ENCODE results near the gene HENMT1.

Gene HENMT1

GRCh38 chr1:108609483-108610049, 51.3 kb downstream of the HENMT1 start:
- DNase-seq: no peak
- H3K4me1 ChIP-seq (ENCODE audit: control insufficient read depth, insufficient read depth, low read depth, low read length): peaks cover 2% of the 10 kb centered on the region
- no peak overlapping the region for H3K18ac ChIP-seq (ENCODE audit: low read depth in 1 of 2, low read length in 2 of 2)
- H2BK120ac ChIP-seq (ENCODE audit: low read depth, low read length): no peak overlapping the region
- H3K14ac ChIP-seq (ENCODE audit: low read length in 2 of 2): no peak overlapping the region
- H3K4me2 ChIP-seq (ENCODE audit: low read length, poor library complexity, severe bottlenecking): no peak overlapping the region
- H2AK5ac ChIP-seq (ENCODE audit: low read length, severe bottlenecking): no peak overlapping the region
- H2AFZ ChIP-seq (ENCODE audit: low read depth, low read length): no peak overlapping the region
- H3K9ac ChIP-seq (ENCODE audit: low read length): peak overlapping the region; percentile 50
- no peak overlapping the region for H2BK5ac ChIP-seq (ENCODE audit: low read depth, low read length, poor library complexity, severe bottlenecking)
- peaks cover 0 to 17% of the 10 kb centered on the region in 2 experiments for H3K36me3 ChIP-seq (ENCODE audit: control insufficient read depth in 1 of 2, insufficient read depth in 2 of 2, low read depth in 1 of 2, low read length in 2 of 2)
- H3K23ac ChIP-seq (ENCODE audit: low read length in 2 of 2): no peak overlapping the region
- no peak overlapping the region for H4K91ac ChIP-seq (ENCODE audit: low read length)
- H3K9me3 ChIP-seq (ENCODE audit: control insufficient read depth, low read length): no peaks in the 10 kb centered on the region
- 89% methylated on average over 9 of the region's 11 CpGs for WGBS
- no peaks in the 10 kb centered on the region for H3K79me1 ChIP-seq (replicated peaks; ENCODE audit: low read length, poor library complexity, severe bottlenecking)
- no peak overlapping the region for H3K4ac ChIP-seq (ENCODE audit: low read depth in 1 of 2, low read length in 2 of 2)
- peak overlapping the region in 1 of 2 experiments; percentile 40 for H3K4me3 ChIP-seq (ENCODE audit: insufficient read depth in 1 of 2, low read depth in 1 of 2, low read length in 2 of 2)
- no peaks in the 10 kb centered on the region for H3K27me3 ChIP-seq (ENCODE audit: control insufficient read depth in 1 of 2, insufficient read depth in 1 of 2, low read length in 2 of 2)
- no peak overlapping the region for H2BK12ac ChIP-seq (ENCODE audit: low read length in 2 of 2)
- H4K8ac ChIP-seq (ENCODE audit: low read length): no peak overlapping the region
- no peak overlapping the region for H2BK15ac ChIP-seq (ENCODE audit: low read depth, poor library complexity, severe bottlenecking)
- no peak overlapping the region for H3K27ac ChIP-seq (ENCODE audit: low read length, poor library complexity, severe bottlenecking)

- H3K9ac ChIP-seq (ENCODE audit: low read length): no peak overlapping the region
These were observed 54.4 kb downstream of the HENMT1 start for GRCh38 chr1:108606478-108606877.

GRCh38 chr1:108605633-108606032, 55.3 kb downstream of the HENMT1 start:
- no peak overlapping the region for H3K27ac ChIP-seq (ENCODE audit: low read length, poor library complexity, severe bottlenecking)
- H2AK5ac ChIP-seq (ENCODE audit: low read length, severe bottlenecking): no peak overlapping the region
- H2BK5ac ChIP-seq (ENCODE audit: low read depth, low read length, poor library complexity, severe bottlenecking): no peak overlapping the region
- no peak overlapping the region for H3K4me2 ChIP-seq (ENCODE audit: low read length, poor library complexity, severe bottlenecking)
- no peaks in the 10 kb centered on the region for H3K9me3 ChIP-seq (ENCODE audit: control insufficient read depth, low read length)
- H3K23ac ChIP-seq (ENCODE audit: low read length in 2 of 2): no peak overlapping the region
- H4K8ac ChIP-seq (ENCODE audit: low read length): no peak overlapping the region
- H3K4me1 ChIP-seq (ENCODE audit: control insufficient read depth, insufficient read depth, low read depth, low read length): peaks cover 2% of the 10 kb centered on the region
- H4K91ac ChIP-seq (ENCODE audit: low read length): no peak overlapping the region
- H3K4ac ChIP-seq (ENCODE audit: low read depth in 1 of 2, low read length in 2 of 2): no peak overlapping the region
- H2BK15ac ChIP-seq (ENCODE audit: low read depth, poor library complexity, severe bottlenecking): no peak overlapping the region
- no peak overlapping the region for H2BK12ac ChIP-seq (ENCODE audit: low read length in 2 of 2)
- DNase-seq: no peak
- no peaks in the 10 kb centered on the region for H3K27me3 ChIP-seq (ENCODE audit: control insufficient read depth in 1 of 2, insufficient read depth in 1 of 2, low read length in 2 of 2)
- H2BK120ac ChIP-seq (ENCODE audit: low read depth, low read length): no peak overlapping the region
- H3K14ac ChIP-seq (ENCODE audit: low read length in 2 of 2): no peak overlapping the region
- no peak overlapping the region for H3K9ac ChIP-seq (ENCODE audit: low read length)
- no peak overlapping the region for H3K18ac ChIP-seq (ENCODE audit: low read depth in 1 of 2, low read length in 2 of 2)
- H3K79me1 ChIP-seq (replicated peaks; ENCODE audit: low read length, poor library complexity, severe bottlenecking): no peaks in the 10 kb centered on the region
- H2AFZ ChIP-seq (ENCODE audit: low read depth, low read length): no peak overlapping the region
- H3K36me3 ChIP-seq (ENCODE audit: control insufficient read depth in 1 of 2, insufficient read depth in 2 of 2, low read depth in 1 of 2, low read length in 2 of 2): peaks cover 0 to 18% of the 10 kb centered on the region in 2 experiments
- no peak overlapping the region for H3K4me3 ChIP-seq (ENCODE audit: insufficient read depth in 1 of 2, low read depth in 1 of 2, low read length in 2 of 2)

More at GRCh38 chr1:108606478-108606877, 54.4 kb downstream of the HENMT1 start:
- no peak overlapping the region for H2AFZ ChIP-seq (ENCODE audit: low read depth, low read length)
- H2BK12ac ChIP-seq (ENCODE audit: low read length in 2 of 2): no peak overlapping the region
- H2BK120ac ChIP-seq (ENCODE audit: low read depth, low read length): no peak overlapping the region
- no peaks in the 10 kb centered on the region for H3K27me3 ChIP-seq (ENCODE audit: control insufficient read depth in 1 of 2, insufficient read depth in 1 of 2, low read length in 2 of 2)
- H3K4me3 ChIP-seq (ENCODE audit: insufficient read depth in 1 of 2, low read depth in 1 of 2, low read length in 2 of 2): no peak overlapping the region
- peaks cover 2% of the 10 kb centered on the region for H3K4me1 ChIP-seq (ENCODE audit: control insufficient read depth, insufficient read depth, low read depth, low read length)
- H3K9me3 ChIP-seq (ENCODE audit: control insufficient read depth, low read length): no peaks in the 10 kb centered on the region
- H3K27ac ChIP-seq (ENCODE audit: low read length, poor library complexity, severe bottlenecking): no peak overlapping the region
- H3K18ac ChIP-seq (ENCODE audit: low read depth in 1 of 2, low read length in 2 of 2): no peak overlapping the region
- no peak overlapping the region for H4K91ac ChIP-seq (ENCODE audit: low read length)
- H3K36me3 ChIP-seq (ENCODE audit: control insufficient read depth in 1 of 2, insufficient read depth in 2 of 2, low read depth in 1 of 2, low read length in 2 of 2): peaks cover 0 to 14% of the 10 kb centered on the region in 2 experiments
- H2AK5ac ChIP-seq (ENCODE audit: low read length, severe bottlenecking): no peak overlapping the region
- no peak overlapping the region for H2BK15ac ChIP-seq (ENCODE audit: low read depth, poor library complexity, severe bottlenecking)
- no peak overlapping the region for H2BK5ac ChIP-seq (ENCODE audit: low read depth, low read length, poor library complexity, severe bottlenecking)
- H3K4me2 ChIP-seq (ENCODE audit: low read length, poor library complexity, severe bottlenecking): no peak overlapping the region
- H3K4ac ChIP-seq (ENCODE audit: low read depth in 1 of 2, low read length in 2 of 2): no peak overlapping the region
- H4K8ac ChIP-seq (ENCODE audit: low read length): no peak overlapping the region
- H3K23ac ChIP-seq (ENCODE audit: low read length in 2 of 2): no peak overlapping the region
- DNase-seq: no peak
- no peak overlapping the region for H3K14ac ChIP-seq (ENCODE audit: low read length in 2 of 2)
- no peaks in the 10 kb centered on the region for H3K79me1 ChIP-seq (replicated peaks; ENCODE audit: low read length, poor library complexity, severe bottlenecking)

- Histone ChIP-seq H4K8ac (ENCODE audit: low read length) (no peak overlapping the region), H3K27me3 (ENCODE audit: control insufficient read depth in 1 of 2, insufficient read depth in 1 of 2, low read length in 2 of 2) (no peaks in the 10 kb centered on the region), H2BK5ac (ENCODE audit: low read depth, low read length, poor library complexity, severe bottlenecking) (no peak overlapping the region), H3K27ac (ENCODE audit: low read length, poor library complexity, severe bottlenecking) (no peak overlapping the region), H2AFZ (ENCODE audit: low read depth, low read length) (no peak overlapping the region), H3K14ac (ENCODE audit: low read length in 2 of 2) (no peak overlapping the region), H3K79me1 (replicated peaks; ENCODE audit: low read length, poor library complexity, severe bottlenecking) (peaks cover 8% of the 10 kb centered on the region), H3K4me1 (ENCODE audit: control insufficient read depth, insufficient read depth, low read depth, low read length) (no peaks in the 10 kb centered on the region), H3K36me3 (ENCODE audit: control insufficient read depth in 1 of 2, insufficient read depth in 2 of 2, low read depth in 1 of 2, low read length in 2 of 2) (peaks cover 0 to 18% of the 10 kb centered on the region in 2 experiments), H2AK5ac (ENCODE audit: low read length, severe bottlenecking) (no peak overlapping the region), H3K9me3 (ENCODE audit: control insufficient read depth, low read length) (no peaks in the 10 kb centered on the region), H2BK15ac (ENCODE audit: low read depth, poor library complexity, severe bottlenecking) (no peak overlapping the region), H2BK120ac (ENCODE audit: low read depth, low read length) (no peak overlapping the region), H4K91ac (ENCODE audit: low read length) (no peak overlapping the region), H3K18ac (ENCODE audit: low read depth in 1 of 2, low read length in 2 of 2) (no peak overlapping the region), H3K9ac (ENCODE audit: low read length) (peak overlapping the region; percentile 34), H2BK12ac (ENCODE audit: low read length in 2 of 2) (no peak overlapping the region), H3K4me2 (ENCODE audit: low read length, poor library complexity, severe bottlenecking) (no peak overlapping the region), H3K23ac (ENCODE audit: low read length in 2 of 2) (no peak overlapping the region), H3K4ac (ENCODE audit: low read depth in 1 of 2, low read length in 2 of 2) (no peak overlapping the region), H3K4me3 (ENCODE audit: insufficient read depth in 1 of 2, low read depth in 1 of 2, low read length in 2 of 2) (no peak overlapping the region)
- DNase-seq: peak; percentile 46
- 95% methylated on average over 1 of the region's 1 CpG for WGBS
These were observed 59.0 kb downstream of the HENMT1 start for GRCh38 chr1:108601708-108602410.
